ENCODE data around the gene APOOL. TPM values are rescaled to one million over a fixed set of nuclear protein-coding genes. Genes with fewer than 3 reads are reported as not detected.

The APOOL gene
- total and polyA plus RNA-seq, 9 of the 15 experiments (the other 6 are each of a cell fraction or from before 2014, with no cell fraction given), result 4.6 to 20.5 (median 10.2) TPM

DNA sequence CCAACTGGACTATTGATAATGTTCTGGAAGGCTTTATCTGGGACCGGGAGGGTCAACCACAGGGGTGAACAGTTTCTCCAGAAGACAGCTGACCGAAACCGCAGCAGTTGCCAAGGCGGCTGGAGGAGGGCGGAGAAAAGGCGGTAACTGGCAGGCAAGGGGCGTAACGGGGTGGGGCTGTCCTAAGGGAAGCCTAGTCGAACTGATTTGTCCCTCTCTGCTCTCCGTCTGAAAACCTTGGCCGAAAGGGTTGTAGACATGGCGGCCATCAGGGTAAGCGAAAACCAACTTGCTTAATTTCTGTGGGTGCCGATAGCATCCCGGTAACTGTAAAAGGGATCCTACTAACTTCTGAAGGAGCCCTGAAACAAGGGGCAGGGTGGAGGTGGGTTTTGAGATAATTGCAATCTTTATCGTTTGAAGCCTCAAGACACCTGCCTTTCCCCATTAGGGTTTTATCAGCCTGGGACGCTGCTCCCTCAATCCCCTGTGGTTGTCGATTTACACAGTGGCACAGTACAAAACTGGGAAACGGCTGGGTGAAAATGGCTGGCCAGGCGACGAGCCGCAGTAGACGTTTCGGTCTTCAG lies at the start of gene APOOL (continued):
- TF ChIP-seq, protein P1, sequence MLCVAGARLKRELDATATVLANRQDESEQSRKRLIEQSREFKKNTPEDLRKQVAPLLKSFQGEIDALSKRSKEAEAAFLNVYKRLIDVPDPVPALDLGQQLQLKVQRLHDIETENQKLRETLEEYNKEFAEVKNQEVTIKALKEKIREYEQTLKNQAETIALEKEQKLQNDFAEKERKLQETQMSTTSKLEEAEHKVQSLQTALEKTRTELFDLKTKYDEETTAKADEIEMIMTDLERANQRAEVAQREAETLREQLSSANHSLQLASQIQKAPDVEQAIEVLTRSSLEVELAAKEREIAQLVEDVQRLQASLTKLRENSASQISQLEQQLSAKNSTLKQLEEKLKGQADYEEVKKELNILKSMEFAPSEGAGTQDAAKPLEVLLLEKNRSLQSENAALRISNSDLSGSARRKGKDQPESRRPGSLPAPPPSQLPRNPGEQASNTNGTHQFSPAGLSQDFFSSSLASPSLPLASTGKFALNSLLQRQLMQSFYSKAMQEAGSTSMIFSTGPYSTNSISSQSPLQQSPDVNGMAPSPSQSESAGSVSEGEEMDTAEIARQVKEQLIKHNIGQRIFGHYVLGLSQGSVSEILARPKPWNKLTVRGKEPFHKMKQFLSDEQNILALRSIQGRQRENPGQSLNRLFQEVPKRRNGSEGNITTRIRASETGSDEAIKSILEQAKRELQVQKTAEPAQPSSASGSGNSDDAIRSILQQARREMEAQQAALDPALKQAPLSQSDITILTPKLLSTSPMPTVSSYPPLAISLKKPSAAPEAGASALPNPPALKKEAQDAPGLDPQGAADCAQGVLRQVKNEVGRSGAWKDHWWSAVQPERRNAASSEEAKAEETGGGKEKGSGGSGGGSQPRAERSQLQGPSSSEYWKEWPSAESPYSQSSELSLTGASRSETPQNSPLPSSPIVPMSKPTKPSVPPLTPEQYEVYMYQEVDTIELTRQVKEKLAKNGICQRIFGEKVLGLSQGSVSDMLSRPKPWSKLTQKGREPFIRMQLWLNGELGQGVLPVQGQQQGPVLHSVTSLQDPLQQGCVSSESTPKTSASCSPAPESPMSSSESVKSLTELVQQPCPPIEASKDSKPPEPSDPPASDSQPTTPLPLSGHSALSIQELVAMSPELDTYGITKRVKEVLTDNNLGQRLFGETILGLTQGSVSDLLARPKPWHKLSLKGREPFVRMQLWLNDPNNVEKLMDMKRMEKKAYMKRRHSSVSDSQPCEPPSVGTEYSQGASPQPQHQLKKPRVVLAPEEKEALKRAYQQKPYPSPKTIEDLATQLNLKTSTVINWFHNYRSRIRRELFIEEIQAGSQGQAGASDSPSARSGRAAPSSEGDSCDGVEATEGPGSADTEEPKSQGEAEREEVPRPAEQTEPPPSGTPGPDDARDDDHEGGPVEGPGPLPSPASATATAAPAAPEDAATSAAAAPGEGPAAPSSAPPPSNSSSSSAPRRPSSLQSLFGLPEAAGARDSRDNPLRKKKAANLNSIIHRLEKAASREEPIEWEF (CRISPR knock-in tag; IDR thresholded peaks at IDR 0.05), result no peak
- TF ChIP-seq, protein P2, sequence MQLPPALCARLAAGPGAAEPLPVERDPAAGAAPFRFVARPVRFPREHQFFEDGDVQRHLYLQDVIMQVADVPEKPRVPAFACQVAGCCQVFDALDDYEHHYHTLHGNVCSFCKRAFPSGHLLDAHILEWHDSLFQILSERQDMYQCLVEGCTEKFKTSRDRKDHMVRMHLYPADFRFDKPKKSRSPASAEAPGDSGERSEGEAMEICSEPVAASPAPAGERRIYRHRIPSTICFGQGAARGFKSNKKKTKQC (CRISPR knock-in tag; IDR thresholded peaks at IDR 0.05), result no peak
- no peak for TF ChIP-seq ZBTB12 (CRISPR knock-in tag; IDR thresholded peaks at IDR 0.05)
- TF ChIP-seq UBTF (IDR thresholded peaks at IDR 0.05; ENCODE audit: borderline replicate concordance in 1 of 2, low read depth in 2 of 2, low read length in 2 of 2), result no peak
- no peak for TF ChIP-seq TAF15 (IDR thresholded peaks at IDR 0.05; ENCODE audit: low read depth, low read length)
- TF ChIP-seq RBM25 (IDR thresholded peaks at IDR 0.05; ENCODE audit: low read depth, low read length, severe bottlenecking), result no peak
- TF ChIP-seq NR4A1 (CRISPR knock-in tag; IDR thresholded peaks at IDR 0.05), result no peak
- TF ChIP-seq NR4A1 (tag; IDR thresholded peaks at IDR 0.05), result no peak
- TF ChIP-seq POLR2H (tag; IDR thresholded peaks at IDR 0.05; ENCODE audit: low read depth), result peak; percentile 16; the same call in 1 of the 2 replicates
- no peak for TF ChIP-seq TBL1XR1 (IDR thresholded peaks at IDR 0.05; ENCODE audit: low read length in 2 of 2)
- TF ChIP-seq KDM5B (IDR thresholded peaks at IDR 0.05; ENCODE audit: insufficient replicate concordance, low read depth, low read length), result no peak
- TF ChIP-seq DMBX1 (CRISPR knock-in tag; IDR thresholded peaks at IDR 0.05; ENCODE audit: borderline replicate concordance), result no peak
- no peak for TF ChIP-seq TCF15 (CRISPR knock-in tag; IDR thresholded peaks at IDR 0.05)
- no peak for TF ChIP-seq NFATC3 (IDR thresholded peaks at IDR 0.05)
- no peak for TF ChIP-seq FOXM1 (IDR thresholded peaks at IDR 0.05; ENCODE audit: low read depth)
- no peak for TF ChIP-seq FOXM1 (CRISPR knock-in tag; IDR thresholded peaks at IDR 0.05; ENCODE audit: low read depth)
- no peak for TF ChIP-seq FUS (optimal IDR thresholded peaks at IDR 0.05; ENCODE audit: low read depth, low read length)
- no peak for TF ChIP-seq HMG20B (CRISPR knock-in tag; IDR thresholded peaks at IDR 0.05)
